ENCODE results near the gene AXIN1.
"Not testable (repeated sequence)": the region's sequence is repeated elsewhere in the genome, so short reads cannot be mapped to it uniquely, and the experiment has no call there.

The AXIN1 gene

DNA sequence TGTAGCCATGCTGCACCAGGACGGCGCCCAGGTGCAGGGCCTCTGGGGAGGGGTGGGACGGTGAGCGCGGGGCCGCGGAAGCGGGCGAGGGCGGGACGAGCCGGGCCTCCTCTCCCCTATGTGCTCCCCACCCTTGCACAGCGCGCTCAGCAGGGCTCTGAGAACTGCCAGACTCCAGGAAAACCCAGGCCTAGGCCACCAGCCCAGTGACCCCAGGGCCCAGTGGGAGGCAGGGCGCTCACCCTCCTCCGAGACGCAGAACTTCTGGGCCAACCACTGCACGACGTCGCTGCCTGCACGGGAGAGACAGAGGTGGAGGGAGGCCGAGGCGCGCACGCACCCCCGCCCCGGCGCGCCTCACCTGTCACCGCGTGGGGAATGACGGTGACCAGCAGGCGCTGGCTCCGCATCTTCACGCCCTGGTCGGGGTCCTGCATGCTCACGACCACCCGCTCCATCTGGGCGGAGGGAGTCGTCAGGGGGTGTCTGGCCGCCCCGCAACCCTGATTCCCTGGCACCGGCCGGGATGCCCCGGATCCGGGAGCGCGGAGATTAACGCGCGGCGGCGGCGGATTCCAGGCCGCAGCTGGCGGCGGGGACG is 77.4 kb downstream of the AXIN1 start:
- FAIRE-seq = no peak
- DNase-seq (ENCODE audit: extremely low spot score, insufficient read length, low read depth) = no peak

DNA sequence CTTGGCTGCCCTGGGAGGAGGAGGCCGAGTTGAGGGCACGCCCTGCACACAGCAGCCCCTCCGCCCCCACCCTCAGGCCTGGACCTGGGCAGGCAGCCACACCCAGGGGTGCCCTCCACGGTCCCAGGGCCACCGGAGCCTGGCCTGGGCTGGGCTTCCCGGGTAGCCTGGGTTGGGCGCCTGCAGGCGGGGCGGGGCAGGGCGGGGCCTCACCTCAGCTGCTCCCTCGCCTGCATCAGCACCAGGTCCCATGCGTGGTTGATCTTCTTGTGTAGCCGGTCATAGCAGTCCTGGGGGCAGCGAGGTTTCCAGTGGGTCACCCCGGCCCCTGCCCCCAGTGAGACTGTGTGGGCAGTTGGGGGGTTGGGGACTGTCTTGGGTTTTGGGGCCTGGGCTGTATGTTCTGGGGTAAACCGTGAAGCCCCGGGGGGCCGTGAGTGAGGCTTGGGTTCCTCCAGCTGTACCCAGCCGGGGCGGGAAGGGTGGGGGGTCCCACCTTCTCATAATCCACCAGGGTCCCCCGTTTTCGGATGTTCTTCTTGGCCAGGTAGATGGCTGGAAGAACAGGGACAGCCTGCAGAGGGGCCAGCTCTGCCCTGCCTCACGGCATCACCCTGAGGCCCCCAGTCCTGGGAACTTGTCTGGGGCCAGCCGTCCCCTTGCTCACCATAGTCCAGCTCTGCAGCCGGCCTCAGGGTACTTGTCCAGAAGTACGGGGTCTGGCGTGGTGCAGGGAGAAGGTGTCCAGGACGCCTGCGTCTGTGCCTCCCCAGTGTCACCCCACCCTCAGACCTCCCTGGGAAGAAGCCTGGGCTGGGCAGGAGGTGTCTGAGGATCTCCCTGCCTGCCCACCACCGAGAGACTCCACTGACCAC is 78.7 kb downstream of the AXIN1 start:
- FAIRE-seq (no peak), DNase-seq (ENCODE audit: extremely low spot score, insufficient read length, low read depth) (no peak)

GRCh38 chr16:272633-273546 is 79.6 kb downstream of the AXIN1 start:
- no peak for DNase-seq (ENCODE audit: extremely low spot score, insufficient read length, low read depth)
- no peak for FAIRE-seq

DNA sequence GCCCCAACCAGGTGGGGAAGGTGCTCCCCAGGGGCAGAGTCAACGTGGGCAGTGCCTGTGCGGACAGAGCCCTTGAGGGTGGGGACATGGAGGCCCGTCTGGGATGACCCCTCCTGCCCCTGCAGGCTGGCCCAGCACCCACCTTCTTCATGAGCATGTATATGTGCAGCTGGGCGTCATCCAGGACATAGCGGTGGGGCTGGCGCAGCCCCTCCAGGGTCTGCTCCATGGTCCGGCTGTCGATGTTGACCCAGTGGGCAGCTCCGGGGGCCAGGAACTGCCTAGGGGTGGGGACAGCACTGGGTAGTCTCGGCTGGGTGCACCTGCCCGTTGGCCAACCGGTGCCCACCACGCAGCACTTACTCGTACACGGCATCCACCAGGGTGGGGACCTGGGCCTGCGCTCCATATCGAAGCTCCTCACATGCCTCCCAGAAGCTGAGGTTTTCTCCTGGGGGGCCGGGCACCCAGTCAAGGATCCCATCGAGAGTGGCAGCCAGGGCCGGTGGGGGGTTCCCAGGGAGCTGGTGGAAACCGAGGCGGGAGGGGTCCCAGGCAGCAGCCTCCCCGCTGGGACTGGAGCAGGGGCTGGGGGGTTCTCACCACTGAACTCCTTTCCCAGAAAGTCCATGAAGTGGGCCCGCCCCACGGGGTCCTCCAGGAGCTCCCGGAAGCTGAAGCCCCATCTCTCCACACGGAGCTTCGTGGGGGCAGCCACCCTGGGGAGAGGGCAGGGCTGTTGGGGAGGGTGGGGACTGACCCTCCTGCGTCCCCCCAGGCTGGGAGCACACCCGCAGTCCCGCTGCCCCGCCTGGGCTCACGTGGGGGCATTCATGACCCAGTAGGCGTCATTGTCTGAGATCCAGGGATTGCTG is 81.9 kb downstream of the AXIN1 start:
- FAIRE-seq = no peak
- no peak for DNase-seq (ENCODE audit: extremely low spot score, insufficient read length, low read depth)

GRCh38 chr16:269061-269796 is 83.3 kb downstream of the AXIN1 start:
- DNase-seq (ENCODE audit: extremely low spot score, insufficient read length, low read depth) (no peak), FAIRE-seq (no peak)

- DNase-seq (ENCODE audit: extremely low spot score, insufficient read length, low read depth) (no peak), FAIRE-seq (no peak)
These were observed 84.1 kb downstream of the AXIN1 start for GRCh38 chr16:268141-269053.

DNA sequence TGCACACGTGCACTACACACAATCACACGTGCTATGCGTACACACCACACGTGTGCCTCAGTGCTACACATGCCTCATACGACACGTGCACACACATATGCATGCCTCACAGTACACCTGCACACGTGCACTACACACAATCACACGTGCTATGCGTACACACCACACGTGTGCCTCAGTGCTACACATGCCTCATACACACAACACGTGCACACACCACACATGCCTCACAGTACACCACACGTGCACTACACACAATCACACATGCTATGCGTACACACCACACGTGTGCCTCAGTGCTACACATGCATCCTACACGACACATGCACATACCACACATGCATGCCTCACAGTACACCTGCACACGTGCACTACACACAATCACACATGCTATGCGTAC is 85.0 kb downstream of the AXIN1 start:
- not testable (repeated sequence) for FAIRE-seq; DNase-seq (ENCODE audit: extremely low spot score, insufficient read length, low read depth)

DNA sequence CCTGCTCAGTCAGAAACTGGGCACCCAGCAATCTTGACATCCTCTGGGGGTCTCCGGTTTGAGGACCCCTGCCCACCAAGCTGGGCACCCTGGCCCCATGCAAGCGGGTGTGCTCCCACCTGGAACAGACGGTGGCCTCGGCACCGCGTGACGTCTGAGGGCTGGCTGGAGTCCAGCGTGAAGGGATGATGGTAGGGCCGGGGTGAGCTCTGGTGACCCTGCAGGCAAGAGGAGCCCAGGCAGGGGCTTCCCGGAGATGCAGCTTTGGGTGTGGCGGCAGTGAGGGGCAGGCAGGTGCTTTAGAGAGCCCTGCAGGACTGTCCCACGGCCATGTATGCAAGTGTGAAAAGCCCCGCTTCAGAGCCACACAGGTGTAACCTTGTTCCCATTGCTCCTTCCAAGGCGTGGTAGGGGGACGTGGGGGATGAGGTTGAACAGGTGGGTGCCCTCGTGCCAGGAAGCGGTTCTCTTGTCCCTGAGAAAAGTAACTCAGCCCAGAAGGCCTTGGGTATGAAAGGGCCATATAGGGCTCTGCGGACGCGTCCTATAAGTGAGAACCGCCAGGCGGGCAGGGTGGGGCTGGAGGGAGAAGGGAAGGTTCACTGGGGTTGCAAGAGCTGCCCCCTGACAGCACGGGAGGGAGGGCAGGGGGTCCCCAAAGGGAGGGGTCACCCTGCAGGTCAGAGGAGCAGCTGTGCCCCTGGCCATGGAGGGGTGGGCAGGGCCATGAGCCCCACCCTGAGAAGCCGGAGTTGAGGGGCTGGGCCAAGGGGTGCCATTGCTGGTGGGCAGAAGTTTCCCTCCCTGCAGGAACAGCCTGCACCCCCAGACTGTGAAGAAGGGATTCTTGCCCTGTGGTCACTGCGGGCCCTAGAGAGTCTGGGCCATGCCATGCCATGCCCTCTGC is 86.0 kb downstream of the AXIN1 start:
- DNase-seq (ENCODE audit: extremely low spot score, insufficient read length, low read depth) (no peak), FAIRE-seq (no peak)

GRCh38 chr16:265711-266110 is 86.8 kb downstream of the AXIN1 start:
- DNase-seq (ENCODE audit: extremely low spot score, insufficient read length, low read depth) (no peak), FAIRE-seq (no peak)

GRCh38 chr16:265002-265529 is 87.5 kb downstream of the AXIN1 start:
- FAIRE-seq = no peak

DNA sequence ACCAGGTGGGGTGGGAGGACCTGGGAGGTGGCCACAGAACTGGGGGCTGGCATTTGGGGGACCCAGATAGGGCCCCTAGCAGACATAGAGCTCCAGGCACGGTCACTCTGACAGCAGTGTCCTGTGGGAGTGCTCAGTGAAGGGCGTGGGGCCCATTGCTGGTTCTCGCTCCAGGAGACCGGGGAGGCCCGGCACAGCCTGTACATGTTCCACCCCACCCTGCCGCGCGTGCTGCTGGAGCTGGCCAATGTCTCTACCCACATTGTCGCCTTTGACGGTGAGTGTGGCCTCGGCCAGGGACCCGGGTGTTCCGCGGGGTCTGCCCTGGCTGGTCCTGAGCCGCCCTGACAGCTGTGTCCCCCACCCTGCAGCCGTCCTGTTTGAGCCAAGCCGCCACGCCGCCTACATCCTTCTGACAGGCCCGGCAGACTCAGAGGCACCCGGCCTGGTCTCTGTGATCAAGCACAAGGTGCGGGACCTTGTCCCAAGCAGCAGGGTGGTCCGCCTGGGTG is 88.0 kb downstream of the AXIN1 start:
- no peak for DNase-seq (ENCODE audit: extremely low spot score, insufficient read length, low read depth)
- FAIRE-seq = no peak

More at GRCh38 chr16:265002-265529, 87.5 kb downstream of the AXIN1 start:
- no peak for DNase-seq (ENCODE audit: extremely low spot score, insufficient read length, low read depth)

DNA sequence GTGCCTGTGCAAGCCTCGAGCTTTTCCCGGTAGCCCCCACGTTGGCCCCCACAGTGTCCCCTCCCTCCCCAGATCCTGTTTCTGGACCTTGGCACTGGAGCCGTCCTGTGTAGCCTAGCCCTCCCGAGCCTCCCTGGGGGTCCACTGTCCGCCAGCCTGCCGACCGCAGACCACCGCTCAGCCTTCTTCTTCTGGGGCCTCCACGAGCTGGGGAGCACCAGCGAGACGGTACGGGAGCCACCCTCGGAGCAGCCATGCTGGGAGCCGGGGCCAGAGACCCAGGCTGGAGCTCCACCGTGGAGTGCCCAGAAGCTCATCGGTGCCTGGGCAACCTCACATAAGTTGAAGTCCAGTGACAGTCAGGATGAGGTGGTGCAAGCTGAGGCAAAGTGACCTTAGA is 88.6 kb downstream of the AXIN1 start:
- FAIRE-seq (no peak), DNase-seq (ENCODE audit: extremely low spot score, insufficient read length, low read depth) (no peak)

DNA sequence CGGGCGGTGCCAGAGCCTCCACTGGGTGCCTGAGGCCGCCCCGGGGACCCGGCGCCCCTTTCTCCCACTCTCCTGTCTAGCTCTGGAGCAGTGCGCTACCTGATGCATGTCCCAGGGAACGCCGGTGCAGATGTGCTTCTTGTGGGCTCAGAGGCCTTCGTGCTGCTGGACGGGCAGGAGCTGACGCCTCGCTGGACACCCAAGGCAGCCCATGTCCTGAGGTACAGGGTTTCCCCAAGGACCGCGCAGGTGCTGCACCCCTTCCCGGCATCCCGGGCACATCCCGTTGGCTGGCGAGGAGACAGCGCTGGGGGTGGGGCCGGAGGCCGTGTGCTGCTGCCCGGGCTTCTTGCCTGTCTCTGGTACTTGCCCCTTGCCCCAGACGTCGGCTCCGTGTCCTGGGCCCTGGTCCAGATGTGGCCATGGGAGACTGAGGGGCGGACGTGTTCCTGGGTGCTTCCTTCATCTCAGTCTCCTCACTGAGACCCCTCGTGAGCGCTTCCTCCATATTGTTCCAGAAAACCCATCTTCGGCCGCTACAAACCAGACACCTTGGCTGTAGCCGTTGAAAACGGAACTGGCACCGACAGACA is 89.2 kb downstream of the AXIN1 start:
- DNase-seq (ENCODE audit: extremely low spot score, insufficient read length, low read depth) = no peak
- FAIRE-seq = no peak

DNA sequence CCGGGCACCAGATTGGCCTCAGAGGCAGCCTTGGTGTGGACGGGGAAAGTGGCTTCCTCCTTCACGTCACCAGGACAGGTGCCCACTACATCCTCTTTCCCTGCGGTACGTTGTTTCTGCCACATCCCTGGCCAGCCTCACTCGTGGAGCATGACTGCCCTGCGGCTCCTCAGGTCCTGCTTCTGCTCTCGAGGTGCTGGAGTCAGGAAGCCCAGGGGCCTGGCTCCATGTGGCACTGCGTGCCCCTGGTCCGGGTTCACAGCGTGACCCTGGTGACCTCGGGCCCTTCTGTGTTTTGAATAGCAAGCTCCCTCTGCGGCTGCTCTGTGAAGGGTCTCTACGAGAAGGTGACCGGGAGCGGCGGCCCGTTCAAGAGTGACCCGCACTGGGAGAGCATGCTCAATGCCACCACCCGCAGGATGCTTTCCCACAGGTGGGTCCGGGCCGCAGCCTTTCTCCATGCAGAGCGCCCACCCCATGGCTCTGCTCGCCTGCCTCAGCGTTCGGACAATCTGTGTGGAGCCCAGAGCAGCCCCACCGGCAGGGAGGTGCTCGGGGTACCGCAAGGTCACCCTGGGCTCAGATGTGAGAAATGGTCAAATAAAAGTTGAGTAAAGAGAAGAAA is 90.3 kb downstream of the AXIN1 start:
- DNase-seq (ENCODE audit: extremely low spot score, insufficient read length, low read depth) (no peak), FAIRE-seq (no peak)

GRCh38 chr16:261031-261691 is 91.4 kb downstream of the AXIN1 start:
- DNase-seq (ENCODE audit: extremely low spot score, insufficient read length, low read depth) (no peak), FAIRE-seq (no peak)

Measured in GM18507 (cell line).